Body of pancreas (tissue), 4 donors: Measurements from ENCODE around the gene ARHGDIB. TPM values are rescaled to one million over a fixed set of nuclear protein-coding genes. Genes with fewer than 3 reads are reported as not detected.
A peak's percentile ranks its signal among the peaks of the same experiment; 100 is the strongest.

Experiments used
- ATAC-seq: fragments of 150-250 bp; one replicate; pipeline ENCODE4 v1.9.1; 2016
- DNase-seq, 4 donors: peaks; one replicate each; pipeline ENCODE4 v3.0.0-alpha.2; 2019
- H3K27ac ChIP-seq, 4 donors: fragments of 200-600 bp; sonication (generic); 1 replicate in 3 of 4; 2 replicates in 1 of 4; pipeline versions ENCODE4 v1.5.1 to v1.6.1; 2016 to 2019; ENCODE audit warnings: mild to moderate bottlenecking in 1 of 4, mixed read lengths in 1 of 4, moderate library complexity in 1 of 4
- H3K27me3 ChIP-seq, 2 donors: fragments of 200-600 bp; sonication (generic); one replicate each; pipeline ENCODE4 v1.6.0; 2016; ENCODE audit warnings: mild to moderate bottlenecking in 1 of 2
- H3K36me3 ChIP-seq, 2 donors: fragments of 200-600 bp; sonication (generic); replicated peaks in 1 of 2; 2 replicates each; pipeline ENCODE4 v1.5.1; 2016; ENCODE audit warnings: low read depth in 2 of 2; ENCODE audit not compliant: insufficient read depth in 1 of 2
- H3K4me1 ChIP-seq: fragments of 200-600 bp; sonication (generic); one replicate; pipeline ENCODE4 v1.6.0; 2016
- H3K4me3 ChIP-seq, 2 donors: fragments of 200-600 bp; sonication (generic); 1 replicate in 1 of 2; 2 replicates in 1 of 2; pipeline ENCODE4 v1.5.1; 2016 to 2019
- H3K9me3 ChIP-seq, 3 donors: fragments of 200-600 bp; sonication (generic); 1 replicate in 2 of 3; 2 replicates in 1 of 3; pipeline ENCODE4 v1.5.1; 2016
- CTCF ChIP-seq, 7 experiments: fragments of 450-650 bp in 4 of 7; fragments of 200-600 bp in 3 of 7; sonication (generic) in 3 of 7; IDR thresholded peaks; one replicate each; pipeline ENCODE4 v1.5.1; 2016 to 2019; ENCODE audit warnings: antibody characterized with exemption in 7 of 7
- POLR2A ChIP-seq, 3 donors: fragments of 450-650 bp; IDR thresholded peaks; one replicate each; pipeline ENCODE4 v1.6.1; 2016; ENCODE audit warnings: antibody characterized with exemption in 3 of 3, mild to moderate bottlenecking in 2 of 3
- WGBS, 2 donors: methylation state at CpG; one replicate each; pipeline ENCODE4 v1.1.5; 2017; 5-methylcytosine and 5-hydroxymethylcytosine counted together
- intact Hi-C: fragments of 100-400 bp; cut with DNase I; formaldehyde crosslinking; loops from one replicate; pipeline ENCODE4 v1.15.1; 2023
- total RNA-seq, 2 donors: library from RNA; depleted of rRNA; stranded (reverse); fragments of >200 nt; gene quantifications; one replicate each; pipeline ENCODE4 v1.1.0, GENCODE V29; 2016

ARHGDIB gene
- total RNA-seq, 2 donors from 2014 or later, result 19.8 to 36.6 TPM

GRCh38 chr12:14963520-14963919 is 2.1 kb upstream of the ARHGDIB start:
- intact Hi-C loops, result no loop called here
- no peaks in the 10 kb centered on the region for H3K36me3 ChIP-seq
- H3K9me3 ChIP-seq, result no peaks in the 10 kb centered on the region
- H3K27ac ChIP-seq, result no peak overlapping the region
- peaks cover 6% of the 10 kb centered on the region for H3K4me1 ChIP-seq
- DNase-seq (no peak), ATAC-seq (no peak)
- no peaks in the 10 kb centered on the region for H3K27me3 ChIP-seq
- H3K4me3 ChIP-seq, result no peak overlapping the region
- TF ChIP-seq CTCF (IDR thresholded peaks at IDR 0.05) (no peak), POLR2A (IDR thresholded peaks at IDR 0.05) (no peak)
- 89 to 91% methylated on average over 7 of the region's 7 CpGs for WGBS, 2 donors

- whole genome bisulfite sequencing, 2 donors, result 89 to 90% methylated on average over 3 of the region's 3 CpGs
- intact Hi-C loops, result no loop called here
- Histone ChIP-seq H3K27me3 (no peaks in the 10 kb centered on the region), H3K9me3 (no peaks in the 10 kb centered on the region), H3K36me3 (no peaks in the 10 kb centered on the region), H3K27ac (peak overlapping the region in 1 of 4 donors; percentile 72), H3K4me1 (peaks cover 6% of the 10 kb centered on the region), H3K4me3 (no peak overlapping the region)
- DNase-seq (no peak), ATAC-seq (no peak)
- TF ChIP-seq POLR2A (IDR thresholded peaks at IDR 0.05) (no peak), CTCF (IDR thresholded peaks at IDR 0.05) (no peak)
Observed at GRCh38 chr12:14962797-14963196, 1.4 kb upstream of the ARHGDIB start.

GRCh38 chr12:14962153-14962539 is 745 bp upstream of the ARHGDIB start:
- Histone ChIP-seq H3K27ac (peak overlapping the region in 2 of 4 donors; percentile 19 to 72), H3K27me3 (no peaks in the 10 kb centered on the region), H3K36me3 (no peaks in the 10 kb centered on the region), H3K4me3 (no peak overlapping the region), H3K9me3 (no peaks in the 10 kb centered on the region), H3K4me1 (peaks cover 6% of the 10 kb centered on the region)
- TF ChIP-seq POLR2A (IDR thresholded peaks at IDR 0.05) (no peak), CTCF (IDR thresholded peaks at IDR 0.05) (no peak)
- ATAC-seq (no peak), DNase-seq (no peak)
- WGBS, 2 donors, result 60 to 71% methylated on average over 3 of the region's 3 CpGs
- intact Hi-C loops, result no loop called here

GRCh38 chr12:14960548-14961465 is 594 bp downstream of the ARHGDIB start:
- H3K9me3 ChIP-seq, result no peaks in the 10 kb centered on the region
- WGBS, 2 donors, result 57 to 61% methylated on average over 12 to 13 of the region's 13 CpGs
- H3K4me3 ChIP-seq, result no peak overlapping the region
- H3K27ac ChIP-seq, result peak overlapping the region in 3 of 4 donors; percentile 19 to 72 (median 28)
- TF ChIP-seq CTCF (IDR thresholded peaks at IDR 0.05) (no peak), POLR2A (IDR thresholded peaks at IDR 0.05) (no peak)
- DNase-seq (peak in 1 of 4 donors; percentile 17), ATAC-seq (peak; percentile 31)
- peaks cover 6% of the 10 kb centered on the region for H3K4me1 ChIP-seq
- intact Hi-C loops, result no loop called here
- no peaks in the 10 kb centered on the region for H3K27me3 ChIP-seq
- H3K36me3 ChIP-seq, result no peaks in the 10 kb centered on the region
